ENCODE results near the gene SUSD4. TPM values are rescaled to one million over a fixed set of nuclear protein-coding genes. Genes with fewer than 3 reads are reported as not detected.
A peak's percentile ranks its signal among the peaks of the same experiment; 100 is the strongest.

Gene SUSD4
- total RNA-seq, 1 donor from 2014 or later = 3.5 TPM

GRCh38 chr1:223201967-223202366 is 162.0 kb downstream of the SUSD4 start:
- Histone ChIP-seq H3K79me2 (ENCODE audit: low read depth) (no peaks in the 10 kb centered on the region), H3K4me1 (peaks cover 5% of the 10 kb centered on the region), H3K27ac (no peak overlapping the region), H4K20me1 (ENCODE audit: low read depth) (no peaks in the 10 kb centered on the region), H3K9ac (no peak overlapping the region), H3F3A (ENCODE audit: low read depth) (no peaks in the 10 kb centered on the region), H3K4me3 (no peak overlapping the region), H3K9me3 (ENCODE audit: low read depth) (no peaks in the 10 kb centered on the region), H3K36me3 (no peaks in the 10 kb centered on the region), H3K4me2 (no peak overlapping the region), H3K27me3 (no peaks in the 10 kb centered on the region), H2AFZ (replicated peaks) (no peak overlapping the region)
- Mint-ChIP-seq H3K4me1 (no peaks in the 10 kb centered on the region), H3K27me3 (ENCODE audit: insufficient read depth, low read depth) (peaks cover 6% of the 10 kb centered on the region), H3K9me3 (no peaks in the 10 kb centered on the region), H3K36me3 (no peaks in the 10 kb centered on the region), H3K4me3 (no peak overlapping the region), H3K27ac (peak overlapping the region; percentile 50)
- TF ChIP-seq EZH2 (IDR thresholded peaks at IDR 0.05) (no peak), CTCF (IDR thresholded peaks at IDR 0.05) (no peak), EZH2phosphoT487 (IDR thresholded peaks at IDR 0.05) (no peak)
- no peak for DNase-seq (ENCODE audit: low spot score)

DNA sequence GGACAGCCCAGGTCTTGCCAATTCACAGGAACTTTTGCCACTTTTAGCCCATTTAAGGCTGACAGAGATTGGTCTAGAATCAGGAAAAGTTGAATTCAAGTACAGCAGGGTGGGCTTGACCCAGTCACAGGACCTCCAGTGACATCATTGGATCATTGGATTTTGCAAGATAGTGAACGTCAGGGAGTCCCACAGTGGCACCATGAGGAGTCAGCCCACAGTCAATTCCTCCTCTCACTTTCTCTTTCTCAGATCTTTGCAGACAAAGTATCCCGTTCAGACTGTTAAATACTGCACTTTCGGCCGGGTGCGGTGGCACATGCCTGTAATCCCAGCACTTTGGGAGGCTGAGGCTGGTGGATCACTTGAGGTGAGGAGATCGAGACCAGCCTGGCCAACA is 163.1 kb downstream of the SUSD4 start:
- Histone ChIP-seq H3F3A (ENCODE audit: low read depth) (no peaks in the 10 kb centered on the region), H3K4me1 (peaks cover 5% of the 10 kb centered on the region), H3K9me3 (ENCODE audit: low read depth) (no peaks in the 10 kb centered on the region), H3K4me2 (no peak overlapping the region), H3K27me3 (no peaks in the 10 kb centered on the region), H3K79me2 (ENCODE audit: low read depth) (no peaks in the 10 kb centered on the region), H3K27ac (no peak overlapping the region), H2AFZ (replicated peaks) (no peak overlapping the region), H3K9ac (no peak overlapping the region), H4K20me1 (ENCODE audit: low read depth) (no peaks in the 10 kb centered on the region), H3K36me3 (no peaks in the 10 kb centered on the region), H3K4me3 (no peak overlapping the region)
- Mint-ChIP-seq H3K36me3 (no peaks in the 10 kb centered on the region), H3K4me1 (no peaks in the 10 kb centered on the region), H3K4me3 (no peak overlapping the region), H3K9me3 (no peaks in the 10 kb centered on the region), H3K27ac (no peak overlapping the region), H3K27me3 (ENCODE audit: insufficient read depth, low read depth) (peaks cover 1% of the 10 kb centered on the region)
- no peak for DNase-seq (ENCODE audit: low spot score)
- no peak for TF ChIP-seq EZH2phosphoT487 (IDR thresholded peaks at IDR 0.05)
- TF ChIP-seq EZH2 (IDR thresholded peaks at IDR 0.05) = no peak
- no peak for TF ChIP-seq CTCF (IDR thresholded peaks at IDR 0.05)

DNA sequence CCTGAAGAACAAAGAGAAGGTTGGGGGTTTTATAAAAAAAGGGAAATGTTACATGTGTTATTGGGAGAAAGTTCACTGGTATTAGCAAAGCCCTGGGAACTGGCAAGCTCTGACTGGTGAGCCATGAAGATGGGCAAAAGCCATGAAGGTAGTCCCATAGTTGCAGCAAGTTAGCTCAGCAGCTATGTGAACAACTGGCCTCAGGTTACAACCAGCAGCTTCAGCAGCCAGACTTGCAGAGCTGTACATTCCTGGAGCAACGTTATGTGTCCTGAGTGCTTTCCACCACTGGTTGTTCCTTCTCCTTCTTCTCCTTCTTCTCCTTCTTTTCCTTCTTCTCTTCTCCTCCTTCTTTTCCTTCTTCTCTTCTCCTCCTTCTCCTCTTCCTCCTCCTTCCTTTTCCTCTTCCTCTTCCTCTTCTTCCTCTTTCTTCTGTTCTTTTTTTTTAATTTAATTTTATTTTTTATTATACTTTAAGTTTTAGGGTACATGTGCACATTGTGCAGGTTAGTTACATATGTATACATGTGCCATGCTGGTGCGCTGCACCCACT is 164.8 kb downstream of the SUSD4 start:
- H3K9me3 ChIP-seq (ENCODE audit: low read depth) = no peaks in the 10 kb centered on the region
- no peak overlapping the region for H3K27ac Mint-ChIP-seq
- H3K27ac ChIP-seq = no peak overlapping the region
- TF ChIP-seq EZH2phosphoT487 (IDR thresholded peaks at IDR 0.05) = no peak
- TF ChIP-seq CTCF (IDR thresholded peaks at IDR 0.05) = no peak
- no peak for TF ChIP-seq EZH2 (IDR thresholded peaks at IDR 0.05)
- H3K36me3 ChIP-seq = no peaks in the 10 kb centered on the region
- no peaks in the 10 kb centered on the region for H3K27me3 ChIP-seq
- no peak overlapping the region for H2AFZ ChIP-seq (replicated peaks)
- H3F3A ChIP-seq (ENCODE audit: low read depth) = no peaks in the 10 kb centered on the region
- H3K4me1 ChIP-seq = peaks cover 4% of the 10 kb centered on the region
- H3K79me2 ChIP-seq (ENCODE audit: low read depth) = no peaks in the 10 kb centered on the region
- H3K9me3 Mint-ChIP-seq = no peaks in the 10 kb centered on the region
- no peaks in the 10 kb centered on the region for H3K27me3 Mint-ChIP-seq (ENCODE audit: insufficient read depth, low read depth)
- no peaks in the 10 kb centered on the region for H3K4me1 Mint-ChIP-seq
- no peak overlapping the region for H3K4me3 Mint-ChIP-seq
- H3K9ac ChIP-seq = no peak overlapping the region
- H3K4me3 ChIP-seq = no peak overlapping the region
- no peaks in the 10 kb centered on the region for H4K20me1 ChIP-seq (ENCODE audit: low read depth)
- peak; percentile 16 for DNase-seq (ENCODE audit: low spot score)
- no peak overlapping the region for H3K4me2 ChIP-seq
- H3K36me3 Mint-ChIP-seq = no peaks in the 10 kb centered on the region
